GM10266 (cell line): ENCODE results near the gene PRR12.
"Not testable (repeated sequence)": the region's sequence is repeated elsewhere in the genome, so short reads cannot be mapped to it uniquely, and the experiment has no call there.

Source experiments
- DNase-seq: peaks from one replicate; pipeline ENCODE4 v3.0.0; 2012; ENCODE audit errors: extremely low spot score
- CTCF ChIP-seq: IDR thresholded peaks from 2 replicates; pipeline ENCODE4 v1.5.1; 2012; ENCODE audit warnings: mild to moderate bottlenecking, low read depth; ENCODE audit not compliant: control insufficient read depth, insufficient read depth; ENCODE audit errors: missing control alignments

PRR12 gene

GRCh38 chr19:49609499-49610092 is 18.6 kb downstream of the PRR12 start:
- no peak for DNase-seq
- TF ChIP-seq CTCF, result no peak

GRCh38 chr19:49613374-49613773 is 22.4 kb downstream of the PRR12 start:
- no peak for DNase-seq

GRCh38 chr19:49614096-49614833 is 23.3 kb downstream of the PRR12 start:
- no peak for TF ChIP-seq CTCF
- no peak for DNase-seq

More at GRCh38 chr19:49613374-49613773, 22.4 kb downstream of the PRR12 start:
- TF ChIP-seq CTCF, result no peak

GRCh38 chr19:49615861-49616260 is 24.9 kb downstream of the PRR12 start:
- TF ChIP-seq CTCF, result no peak
- no peak for DNase-seq

GRCh38 chr19:49616532-49616931 is 25.6 kb downstream of the PRR12 start:
- no peak for DNase-seq

GRCh38 chr19:49616945-49617344 is 26.0 kb downstream of the PRR12 start:
- TF ChIP-seq CTCF, result no peak
- DNase-seq, result no peak

More at GRCh38 chr19:49616532-49616931, 25.6 kb downstream of the PRR12 start:
- no peak for TF ChIP-seq CTCF

- DNase-seq, result not testable (repeated sequence)
These were observed 26.9 kb downstream of the PRR12 start for GRCh38 chr19:49617860-49618259.
